Measurements from ENCODE around the gene C2CD3. TPM values are rescaled to one million over a fixed set of nuclear protein-coding genes. Genes with fewer than 3 reads are reported as not detected.

The C2CD3 gene
- total and polyA plus RNA-seq, 9 of the 15 experiments (the other 6 are each of a cell fraction or from before 2014, with no cell fraction given): 4.4 to 20.2 (median 15.4) TPM

DNA sequence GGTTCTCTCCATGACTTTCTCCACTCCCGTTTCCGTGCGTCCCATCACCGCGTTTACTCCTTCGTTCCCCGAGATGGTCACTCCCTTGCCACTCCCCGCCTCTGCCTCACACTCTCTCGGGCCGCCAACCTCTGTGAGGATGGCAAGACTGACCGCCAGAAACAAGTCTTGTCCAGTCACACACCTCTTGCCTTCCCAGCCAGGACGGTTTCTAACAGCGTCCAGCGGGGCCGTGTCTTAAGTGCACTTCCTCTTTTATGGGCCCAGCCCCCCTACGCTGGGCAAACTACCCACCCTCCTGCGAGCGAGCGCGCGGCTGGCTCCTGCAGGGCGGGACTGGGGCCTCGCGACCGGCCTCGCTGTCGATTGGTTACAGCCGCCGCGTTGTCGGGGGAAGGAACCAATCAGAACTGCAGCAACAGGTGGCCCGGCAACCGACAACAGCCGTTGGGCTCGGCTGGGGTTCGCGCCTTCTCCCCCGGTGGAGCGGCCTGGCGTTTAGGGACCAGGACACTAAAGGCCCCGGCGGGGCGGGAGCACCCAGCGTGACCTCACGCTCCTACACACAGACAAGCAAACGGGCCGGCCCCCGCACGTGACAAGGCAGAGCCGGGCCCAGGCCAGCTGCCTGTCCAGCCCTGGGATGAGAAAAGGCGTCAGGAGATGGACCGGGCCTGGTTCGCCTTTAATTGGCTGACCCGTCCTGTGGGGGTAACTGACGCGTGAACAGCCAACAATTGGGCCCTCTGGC lies 187.6 kb downstream of the C2CD3 start (continued):
- TF ChIP-seq, protein P1, sequence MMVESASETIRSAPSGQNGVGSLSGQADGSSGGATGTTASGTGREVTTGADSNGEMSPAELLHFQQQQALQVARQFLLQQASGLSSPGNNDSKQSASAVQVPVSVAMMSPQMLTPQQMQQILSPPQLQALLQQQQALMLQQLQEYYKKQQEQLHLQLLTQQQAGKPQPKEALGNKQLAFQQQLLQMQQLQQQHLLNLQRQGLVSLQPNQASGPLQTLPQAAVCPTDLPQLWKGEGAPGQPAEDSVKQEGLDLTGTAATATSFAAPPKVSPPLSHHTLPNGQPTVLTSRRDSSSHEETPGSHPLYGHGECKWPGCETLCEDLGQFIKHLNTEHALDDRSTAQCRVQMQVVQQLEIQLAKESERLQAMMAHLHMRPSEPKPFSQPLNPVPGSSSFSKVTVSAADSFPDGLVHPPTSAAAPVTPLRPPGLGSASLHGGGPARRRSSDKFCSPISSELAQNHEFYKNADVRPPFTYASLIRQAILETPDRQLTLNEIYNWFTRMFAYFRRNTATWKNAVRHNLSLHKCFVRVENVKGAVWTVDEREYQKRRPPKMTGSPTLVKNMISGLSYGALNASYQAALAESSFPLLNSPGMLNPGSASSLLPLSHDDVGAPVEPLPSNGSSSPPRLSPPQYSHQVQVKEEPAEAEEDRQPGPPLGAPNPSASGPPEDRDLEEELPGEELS (CRISPR knock-in tag; IDR thresholded peaks at IDR 0.05; ENCODE audit: borderline replicate concordance): peak; percentile 90; the same call in 1 of the 2 replicates
- TF ChIP-seq TEAD2 (tag; IDR thresholded peaks at IDR 0.05) (no peak), TOE1 (IDR thresholded peaks at IDR 0.05; ENCODE audit: borderline replicate concordance) (peak; percentile 89; the same call in 1 of the 2 replicates), TOE1 (CRISPR knock-in tag; IDR thresholded peaks at IDR 0.05; ENCODE audit: borderline replicate concordance, low read depth) (peak; percentile 89; the same call in 1 of the 2 replicates), NCOR1 (IDR thresholded peaks at IDR 0.05) (peak; percentile 66; the same call in 1 of the 2 replicates), ZFX (CRISPR knock-in tag; IDR thresholded peaks at IDR 0.05) (peak; percentile 98), GABPA (tag; conservative IDR thresholded peaks at IDR 0.05; ENCODE audit: low read depth) (peak; percentile 60)

- Histone ChIP-seq H3K27ac (ENCODE audit: extremely low read depth, low read depth, low read length) (peak within 1 kb of the TSS; percentile 99), H3K9ac (ENCODE audit: insufficient read depth in 1 of 2, low read depth in 2 of 2, low read length in 2 of 2) (peak within 1 kb of the TSS; percentile 85 to 96), H3K9me1 (ENCODE audit: control insufficient read depth, insufficient read depth, low read length) (peaks cover 3% of the 10 kb centered on the region), H3K79me2 (ENCODE audit: control insufficient read depth, insufficient read depth, low read length) (peaks cover 45% of the 10 kb centered on the region), H3K4me3 (peak within 1 kb of the TSS; percentile 67), H3K27me3 (ENCODE audit: control insufficient read depth in 2 of 2, insufficient read depth in 2 of 2, low read length in 2 of 2) (no peaks in the 10 kb centered on the region), H4K20me1 (replicated peaks; ENCODE audit: control insufficient read depth, insufficient read depth, low read length) (no peaks in the 10 kb centered on the region; the same call in 1 of the 2 replicates), H3K4me2 (ENCODE audit: insufficient read depth, low read length) (peak within 1 kb of the TSS; percentile 98), H3K9me3 (replicated peaks; ENCODE audit: control insufficient read depth, insufficient read depth, low read depth, low read length) (no peaks in the 10 kb centered on the region), H3K36me3 (ENCODE audit: control insufficient read depth, insufficient read depth, low read length) (peaks cover 40% of the 10 kb centered on the region), H3K4me1 (replicated peaks in 1 of 2; ENCODE audit: control insufficient read depth in 2 of 2, insufficient read depth in 2 of 2, low read length in 2 of 2) (peaks cover 41 to 59% of the 10 kb centered on the region in 2 experiments), H2AFZ (ENCODE audit: low read depth, low read length) (peak within 1 kb of the TSS; percentile 97)
- ATAC-seq (peak; percentile 84), DNase-seq (ENCODE audit: extremely low read depth in 1 of 4, low spot score in 3 of 4) (peak; percentile 91 to 94 (median 91)), FAIRE-seq (no peak)
- WGBS (ENCODE audit: insufficient coverage, low coverage, missing lambda C conversion rate): under 1% methylated on average over 29 of the region's 43 CpGs
- ChIA-PET CTCF (ENCODE audit: low intra/inter-chr PET ratio) (no interaction called here), POLR2A (interaction anchor here (0.6 to 5.8 kb wide), 16 partner anchors 11 to 1157 kb away, joined by 3 to 54 read pairs (median 5); partner anchors contain the start of genes C2CD3 and PPME1)
- in situ Hi-C loops (cut with MboI) (no loop called here), intact Hi-C loops (cut with micrococcal nuclease) (loop anchor here (5.0 kb wide), 1 partner anchor 190 kb away; the partner anchor contains the start of genes C2CD3 and PPME1)
- BruUV-seq (replicated peaks): no TSS peak
- TF ChIP-seq, protein P2, sequence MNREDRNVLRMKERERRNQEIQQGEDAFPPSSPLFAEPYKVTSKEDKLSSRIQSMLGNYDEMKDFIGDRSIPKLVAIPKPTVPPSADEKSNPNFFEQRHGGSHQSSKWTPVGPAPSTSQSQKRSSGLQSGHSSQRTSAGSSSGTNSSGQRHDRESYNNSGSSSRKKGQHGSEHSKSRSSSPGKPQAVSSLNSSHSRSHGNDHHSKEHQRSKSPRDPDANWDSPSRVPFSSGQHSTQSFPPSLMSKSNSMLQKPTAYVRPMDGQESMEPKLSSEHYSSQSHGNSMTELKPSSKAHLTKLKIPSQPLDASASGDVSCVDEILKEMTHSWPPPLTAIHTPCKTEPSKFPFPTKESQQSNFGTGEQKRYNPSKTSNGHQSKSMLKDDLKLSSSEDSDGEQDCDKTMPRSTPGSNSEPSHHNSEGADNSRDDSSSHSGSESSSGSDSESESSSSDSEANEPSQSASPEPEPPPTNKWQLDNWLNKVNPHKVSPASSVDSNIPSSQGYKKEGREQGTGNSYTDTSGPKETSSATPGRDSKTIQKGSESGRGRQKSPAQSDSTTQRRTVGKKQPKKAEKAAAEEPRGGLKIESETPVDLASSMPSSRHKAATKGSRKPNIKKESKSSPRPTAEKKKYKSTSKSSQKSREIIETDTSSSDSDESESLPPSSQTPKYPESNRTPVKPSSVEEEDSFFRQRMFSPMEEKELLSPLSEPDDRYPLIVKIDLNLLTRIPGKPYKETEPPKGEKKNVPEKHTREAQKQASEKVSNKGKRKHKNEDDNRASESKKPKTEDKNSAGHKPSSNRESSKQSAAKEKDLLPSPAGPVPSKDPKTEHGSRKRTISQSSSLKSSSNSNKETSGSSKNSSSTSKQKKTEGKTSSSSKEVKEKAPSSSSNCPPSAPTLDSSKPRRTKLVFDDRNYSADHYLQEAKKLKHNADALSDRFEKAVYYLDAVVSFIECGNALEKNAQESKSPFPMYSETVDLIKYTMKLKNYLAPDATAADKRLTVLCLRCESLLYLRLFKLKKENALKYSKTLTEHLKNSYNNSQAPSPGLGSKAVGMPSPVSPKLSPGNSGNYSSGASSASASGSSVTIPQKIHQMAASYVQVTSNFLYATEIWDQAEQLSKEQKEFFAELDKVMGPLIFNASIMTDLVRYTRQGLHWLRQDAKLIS (CRISPR knock-in tag; IDR thresholded peaks at IDR 0.05): peak; percentile 43; the same call in 1 of the 2 replicates
- TF ChIP-seq, protein P3, sequence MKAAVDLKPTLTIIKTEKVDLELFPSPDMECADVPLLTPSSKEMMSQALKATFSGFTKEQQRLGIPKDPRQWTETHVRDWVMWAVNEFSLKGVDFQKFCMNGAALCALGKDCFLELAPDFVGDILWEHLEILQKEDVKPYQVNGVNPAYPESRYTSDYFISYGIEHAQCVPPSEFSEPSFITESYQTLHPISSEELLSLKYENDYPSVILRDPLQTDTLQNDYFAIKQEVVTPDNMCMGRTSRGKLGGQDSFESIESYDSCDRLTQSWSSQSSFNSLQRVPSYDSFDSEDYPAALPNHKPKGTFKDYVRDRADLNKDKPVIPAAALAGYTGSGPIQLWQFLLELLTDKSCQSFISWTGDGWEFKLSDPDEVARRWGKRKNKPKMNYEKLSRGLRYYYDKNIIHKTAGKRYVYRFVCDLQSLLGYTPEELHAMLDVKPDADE (conservative IDR thresholded peaks at IDR 0.05; ENCODE audit: control insufficient read depth, low read depth, low read length): peak; percentile 68; the same call in 1 of the 2 replicates
- TF ChIP-seq KDM5B (IDR thresholded peaks at IDR 0.05; ENCODE audit: insufficient replicate concordance, low read depth, low read length) (peak; percentile 72), MEIS2 (IDR thresholded peaks at IDR 0.05; ENCODE audit: partially characterized antibody) (peak; percentile 2)
Measured at GRCh38 chr11:73982595-73982989, 188.2 kb downstream of the C2CD3 start, which contains the start of gene UCP2. Gene UCP2, minus strand, starts transcription at chr11:73982843. Its CDS starts 4,465 bp downstream, at chr11:73978378.
